ENCODE data around the gene MINDY4.

MINDY4 gene

DNA sequence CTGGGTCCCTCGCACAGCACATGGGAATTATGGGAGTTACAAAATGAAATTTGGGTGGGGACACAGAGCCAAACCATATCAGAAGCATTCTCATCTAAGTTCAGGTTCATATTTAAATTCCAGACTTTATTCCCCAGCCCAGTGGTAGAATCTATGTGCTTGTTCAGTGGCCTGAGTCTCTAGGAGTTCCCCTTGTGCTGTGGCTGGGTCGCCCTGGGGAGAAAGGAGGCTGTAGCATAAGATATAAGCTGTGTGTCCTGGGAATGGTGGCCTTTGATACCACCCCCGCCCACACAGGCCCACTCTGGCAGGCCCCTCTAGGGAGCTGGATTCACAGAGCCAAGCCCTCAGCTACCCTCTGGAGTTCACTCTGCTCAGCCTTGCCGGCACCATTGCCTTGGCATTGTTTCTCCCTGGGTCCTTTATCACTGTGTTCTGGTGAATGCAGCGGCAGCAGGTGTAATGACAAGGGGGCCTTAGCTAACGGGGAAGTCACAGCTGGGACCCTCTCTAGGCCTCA, 64.2 kb downstream of the MINDY4 start:
- TF ChIP-seq CTCF (conservative IDR thresholded peaks at IDR 0.05; ENCODE audit: low read length), result no peak
- no peak for DNase-seq (ENCODE audit: low read depth)

DNA sequence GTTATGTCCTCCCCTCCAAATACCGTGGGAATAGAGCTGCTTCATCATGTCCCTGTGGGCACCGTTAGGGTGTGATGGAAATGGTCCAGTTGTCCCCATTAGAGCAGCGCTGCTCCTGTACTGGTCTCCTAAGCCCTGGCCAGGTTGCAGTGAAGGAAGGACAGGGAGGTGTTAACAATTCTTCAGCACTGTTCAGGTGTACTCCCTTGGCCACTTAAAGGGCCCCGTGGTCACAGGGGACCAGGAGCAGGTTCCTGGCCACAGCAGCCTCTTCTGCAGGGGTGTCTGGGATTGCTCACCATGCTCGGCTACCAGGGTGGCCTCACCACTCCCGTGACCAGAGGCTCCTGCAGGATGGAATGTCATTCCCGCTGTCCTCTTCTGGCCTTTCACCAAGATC, 65.8 kb downstream of the MINDY4 start:
- TF ChIP-seq CTCF (conservative IDR thresholded peaks at IDR 0.05; ENCODE audit: low read length), result no peak
- no peak overlapping the region for H3K4me3 ChIP-seq (ENCODE audit: low read length)
- no peak for DNase-seq (ENCODE audit: low read depth)

More for the DNA sequence above, 64.2 kb downstream of the MINDY4 start:
- H3K4me3 ChIP-seq (ENCODE audit: low read length), result no peak overlapping the region

- TF ChIP-seq CTCF (conservative IDR thresholded peaks at IDR 0.05; ENCODE audit: low read length), result no peak
- DNase-seq (ENCODE audit: low read depth), result no peak
- no peak overlapping the region for H3K4me3 ChIP-seq (ENCODE audit: low read length)
Measured at GRCh38 chr7:30837581-30837980, 66.4 kb downstream of the MINDY4 start.

- DNase-seq (ENCODE audit: low read depth), result no peak
- no peak overlapping the region for H3K4me3 ChIP-seq (ENCODE audit: low read length)
- TF ChIP-seq CTCF (conservative IDR thresholded peaks at IDR 0.05; ENCODE audit: low read length), result no peak
Measured at GRCh38 chr7:30838008-30838407, 66.8 kb downstream of the MINDY4 start.

- no peak for DNase-seq (ENCODE audit: low read depth)
- TF ChIP-seq CTCF (conservative IDR thresholded peaks at IDR 0.05; ENCODE audit: low read length), result no peak
- no peak overlapping the region for H3K4me3 ChIP-seq (ENCODE audit: low read length)
Measured at GRCh38 chr7:30840141-30841024, 69.2 kb downstream of the MINDY4 start.

DNA sequence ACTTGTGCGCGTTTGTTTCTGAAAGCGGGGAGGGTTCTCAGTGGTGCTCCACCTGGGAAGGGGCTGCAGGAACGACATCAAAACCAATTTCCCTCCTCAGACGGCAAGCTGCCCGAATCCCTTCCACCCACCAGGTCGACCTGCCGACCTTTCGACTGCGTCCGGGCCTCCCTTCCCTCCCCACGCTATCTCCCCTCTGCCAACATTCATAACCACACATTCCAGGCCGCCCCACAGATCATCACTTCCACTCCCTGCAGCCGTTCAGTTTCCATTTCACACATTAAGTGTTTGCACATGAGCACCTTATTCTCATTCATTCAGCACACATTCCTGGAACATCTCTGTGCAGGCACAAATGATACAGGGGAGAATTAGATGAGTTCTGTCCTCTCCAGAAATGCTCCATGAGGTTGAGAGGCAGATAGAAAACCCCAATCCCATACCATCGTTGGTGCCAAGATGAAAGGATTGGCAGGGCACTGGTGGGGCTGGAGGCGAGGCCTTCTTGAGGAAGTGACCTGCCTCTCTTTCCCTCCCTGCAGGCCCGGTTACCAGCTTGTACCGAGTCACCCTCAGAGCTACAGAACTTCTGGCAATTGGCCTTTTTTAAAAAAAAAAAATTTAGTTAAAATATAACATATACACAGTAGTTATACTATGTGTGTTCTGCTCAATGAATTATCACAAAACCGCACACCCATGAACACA, 70.0 kb downstream of the MINDY4 start:
- H3K4me3 ChIP-seq (ENCODE audit: low read length), result no peak overlapping the region
- DNase-seq (ENCODE audit: low read depth), result peak; percentile 48
- TF ChIP-seq CTCF (conservative IDR thresholded peaks at IDR 0.05; ENCODE audit: low read length), result no peak
